Progenitor cell of endocrine pancreas (in vitro differentiated cells): ENCODE measurements around the gene KCNK4. TPM values are rescaled to one million over a fixed set of nuclear protein-coding genes. Genes with fewer than 3 reads are reported as not detected.

Source experiments
- DNase-seq: peaks from one replicate; pipeline ENCODE4 v3.0.0; 2021; ENCODE audit warnings: low spot score; ENCODE audit not compliant: unreplicated experiment
- H3K27ac Mint-ChIP-seq: 2 replicates; pipeline ENCODE4 v1.8.0; 2021; ENCODE audit warnings: mild to moderate bottlenecking, moderate library complexity, mixed read lengths
- H3K27me3 Mint-ChIP-seq: 2 replicates; pipeline ENCODE4 v1.8.0; 2021; ENCODE audit warnings: mixed read lengths
- H3K36me3 Mint-ChIP-seq: 2 replicates; pipeline ENCODE4 v1.8.0; 2022; ENCODE audit warnings: mixed read lengths; ENCODE audit not compliant: insufficient read depth
- H3K4me1 Mint-ChIP-seq: 2 replicates; pipeline ENCODE4 v1.8.0; 2021; ENCODE audit warnings: low read depth, mixed read lengths
- H3K4me3 Mint-ChIP-seq: 2 replicates; pipeline ENCODE4 v1.8.0; 2021; ENCODE audit warnings: low read depth, mild to moderate bottlenecking, moderate library complexity, mixed read lengths
- H3K9me3 Mint-ChIP-seq: 2 replicates; pipeline ENCODE4 v1.8.0; 2021; ENCODE audit warnings: low read depth, mixed read lengths
- CTCF ChIP-seq: fragments of 200-600 bp; sonication (generic); IDR thresholded peaks from one replicate; pipeline ENCODE4 v1.5.0; 2021; ENCODE audit warnings: antibody characterized with exemption, mild to moderate bottlenecking; ENCODE audit not compliant: unreplicated experiment
- total RNA-seq: library from RNA; stranded (reverse); gene quantifications from 2 replicates; pipeline ENCODE4 v1.2.1, GENCODE V29; 2021

KCNK4 gene
- total RNA-seq, 1 donor from 2014 or later = 0.62 TPM

GRCh38 chr11:64291752-64292459 lies 804 bp downstream of the KCNK4 start:
- Mint-ChIP-seq H3K4me3 (no peak overlapping the region), H3K27ac (no peak overlapping the region), H3K27me3 (peaks cover 61% of the 10 kb centered on the region)

DNA sequence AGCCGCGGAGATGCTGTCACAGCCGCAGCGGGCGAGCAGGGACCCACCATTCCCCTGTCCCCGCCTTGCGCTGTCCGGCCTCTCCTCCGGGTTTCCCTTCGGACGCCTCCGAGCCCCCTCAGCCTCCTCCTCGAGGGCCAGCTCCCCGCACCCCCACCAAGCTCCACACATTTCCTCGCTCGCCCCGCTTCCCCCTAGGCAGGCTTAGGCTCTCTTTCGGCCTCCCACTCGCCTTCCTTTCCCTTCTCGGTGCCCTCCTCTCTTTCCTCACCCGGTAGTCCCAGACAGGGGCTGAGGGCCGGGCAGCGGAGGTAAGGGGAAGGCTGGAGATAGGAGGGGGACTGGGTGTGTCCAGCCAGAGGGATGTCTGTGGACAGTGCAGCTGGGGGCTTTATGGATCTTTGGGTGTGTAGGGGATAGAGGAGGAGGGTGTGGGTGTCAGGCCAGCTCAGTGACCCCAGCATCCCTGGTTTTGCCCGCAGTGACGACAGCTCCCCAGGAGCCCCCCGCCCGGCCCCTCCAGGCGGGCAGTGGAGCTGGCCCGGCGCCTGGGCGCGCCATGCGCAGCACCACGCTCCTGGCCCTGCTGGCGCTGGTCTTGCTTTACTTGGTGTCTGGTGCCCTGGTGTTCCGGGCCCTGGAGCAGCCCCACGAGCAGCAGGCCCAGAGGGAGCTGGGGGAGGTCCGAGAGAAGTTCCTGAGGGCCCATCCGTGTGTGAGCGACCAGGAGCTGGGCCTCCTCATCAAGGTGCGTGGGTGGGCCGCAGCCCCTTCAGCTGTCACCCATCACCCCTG lies 1.6 kb downstream of the KCNK4 start:
- TF ChIP-seq CTCF = no peak
- Mint-ChIP-seq H3K4me1 (no peaks in the 10 kb centered on the region), H3K9me3 (no peaks in the 10 kb centered on the region), H3K4me3 (no peak overlapping the region), H3K27ac (no peak overlapping the region), H3K36me3 (peaks cover 6% of the 10 kb centered on the region), H3K27me3 (peaks cover 69% of the 10 kb centered on the region)
- no peak for DNase-seq

More at GRCh38 chr11:64291752-64292459, 804 bp downstream of the KCNK4 start:
- Mint-ChIP-seq H3K9me3 (no peaks in the 10 kb centered on the region), H3K4me1 (peaks cover 1% of the 10 kb centered on the region), H3K36me3 (peaks cover 6% of the 10 kb centered on the region)
- TF ChIP-seq CTCF = no peak
- DNase-seq = no peak

DNA sequence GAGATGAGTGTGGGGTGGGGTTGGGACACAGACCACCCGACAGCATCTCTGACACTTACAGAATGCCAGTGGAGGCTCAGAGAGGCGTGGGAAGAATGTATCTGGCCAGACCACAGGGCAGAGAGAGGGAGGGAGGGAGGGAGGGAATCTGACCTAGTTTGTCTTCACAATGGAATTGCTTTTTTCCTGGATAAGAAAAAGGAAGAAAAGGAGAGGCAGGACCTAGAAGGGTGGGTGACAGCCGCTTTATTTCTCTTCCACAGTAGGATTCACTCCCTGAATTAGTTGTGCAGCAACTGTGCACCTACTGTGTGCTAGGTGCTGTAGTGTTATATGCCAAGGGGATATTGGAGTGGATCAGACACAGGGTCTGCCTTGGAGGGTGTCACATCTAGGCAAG lies 3.7 kb downstream of the KCNK4 start:
- H3K4me3 Mint-ChIP-seq = no peak overlapping the region
- no peak for DNase-seq
- H3K4me1 Mint-ChIP-seq = peaks cover 2% of the 10 kb centered on the region
- peaks cover 2% of the 10 kb centered on the region for H3K36me3 Mint-ChIP-seq
- TF ChIP-seq CTCF = no peak
- H3K27ac Mint-ChIP-seq = no peak overlapping the region
- H3K9me3 Mint-ChIP-seq = no peaks in the 10 kb centered on the region
- peaks cover 84% of the 10 kb centered on the region for H3K27me3 Mint-ChIP-seq

DNA sequence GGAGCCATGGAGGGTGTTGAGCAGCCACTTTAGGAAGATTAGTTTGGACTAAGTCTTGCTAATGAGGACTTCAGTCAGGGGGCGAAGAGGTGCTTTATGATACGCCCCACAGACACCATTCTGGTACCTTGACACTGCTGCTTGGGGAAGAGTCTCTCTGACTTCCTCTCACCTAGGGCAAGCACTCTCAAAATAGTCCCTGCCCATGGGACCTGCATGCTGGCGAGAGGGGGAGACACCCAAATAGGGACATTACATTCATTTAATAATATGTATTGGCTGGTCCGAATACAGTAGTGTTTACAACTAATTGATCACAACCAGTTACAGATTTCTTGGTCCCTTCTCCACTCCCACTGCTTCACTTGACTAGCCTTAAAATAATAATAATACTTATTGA lies 4.7 kb downstream of the KCNK4 start:
- DNase-seq = no peak
- no peak for TF ChIP-seq CTCF
- Mint-ChIP-seq H3K27ac (no peak overlapping the region), H3K9me3 (no peaks in the 10 kb centered on the region), H3K4me3 (no peak overlapping the region), H3K27me3 (peaks cover 84% of the 10 kb centered on the region), H3K36me3 (peaks cover 2% of the 10 kb centered on the region), H3K4me1 (peaks cover 5% of the 10 kb centered on the region)

DNA sequence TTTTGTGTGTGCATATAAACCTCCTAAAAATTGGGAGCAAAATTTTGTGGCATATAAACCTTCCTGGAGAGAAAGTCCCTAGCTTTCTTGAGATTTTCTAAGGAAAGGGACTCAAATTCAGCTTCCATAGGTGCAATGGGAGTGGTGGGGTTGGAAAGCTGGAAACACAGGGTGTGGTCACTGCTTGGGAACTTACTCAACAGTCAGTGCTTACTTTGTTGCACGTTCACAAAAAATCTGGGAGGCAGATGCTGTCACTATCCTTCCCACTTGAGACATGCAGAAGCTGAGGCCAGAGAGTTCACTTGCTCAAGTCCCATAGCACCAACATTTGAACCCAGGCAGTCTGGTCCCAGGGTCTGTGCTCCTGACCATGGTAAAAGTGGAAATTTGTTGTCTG lies 5.1 kb downstream of the KCNK4 start:
- Mint-ChIP-seq H3K36me3 (peaks cover 2% of the 10 kb centered on the region), H3K4me3 (no peak overlapping the region)

More for the DNA sequence above, 5.1 kb downstream of the KCNK4 start:
- Mint-ChIP-seq H3K27ac (no peak overlapping the region), H3K9me3 (no peaks in the 10 kb centered on the region), H3K4me1 (peaks cover 5% of the 10 kb centered on the region), H3K27me3 (peaks cover 84% of the 10 kb centered on the region)
- DNase-seq = no peak
- no peak for TF ChIP-seq CTCF
